ENCODE results near the gene DOCK1.

Gene DOCK1

DNA sequence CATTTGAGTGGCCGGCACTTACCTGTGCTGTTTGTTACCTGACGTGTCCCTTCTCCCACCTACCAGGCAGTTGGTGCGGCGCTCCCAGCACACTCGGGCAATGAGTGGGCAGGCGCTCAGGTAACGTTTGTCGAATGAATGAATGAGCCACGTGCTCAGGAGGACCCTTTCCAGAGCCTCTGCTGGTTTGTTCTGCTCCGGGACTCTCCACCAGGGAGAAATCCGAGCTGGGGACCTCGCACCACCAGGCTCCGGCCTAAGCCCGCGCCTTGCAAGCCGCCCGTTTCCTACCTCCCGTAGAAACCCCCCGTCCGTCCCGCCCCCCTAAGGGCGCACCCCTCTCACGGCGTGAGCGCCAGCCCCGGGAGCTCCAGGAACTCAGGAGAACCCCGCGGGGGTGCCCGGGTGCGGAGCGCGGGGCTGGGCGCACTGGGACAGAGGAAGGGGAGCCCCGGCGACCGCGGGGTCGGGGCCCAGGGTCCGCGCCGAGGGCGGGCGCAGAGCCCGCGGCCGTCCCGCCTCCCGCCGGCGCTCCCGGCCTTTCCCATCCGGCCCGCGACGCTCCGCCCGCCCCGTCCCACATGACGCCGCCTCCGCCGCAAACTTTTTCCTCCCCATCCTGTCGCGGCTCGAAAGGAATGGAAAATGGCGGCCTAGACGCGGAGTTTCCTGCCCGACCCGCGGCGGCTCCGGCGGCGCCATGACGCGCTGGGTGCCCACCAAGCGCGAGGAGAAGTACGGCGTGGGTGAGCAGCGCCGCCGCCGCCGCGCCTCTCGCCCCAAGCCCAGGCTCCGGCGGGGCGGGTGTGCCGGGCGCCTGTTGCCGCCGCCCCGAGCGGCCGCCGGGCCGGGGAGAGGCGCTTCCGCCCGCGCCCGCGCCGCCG is at the start of gene DOCK1:
TSS of gene DOCK1 (plus strand) at position 611 of the 884 bp plus-strand sequence. CDS start at position 701, 90 bp downstream.
- peak within 1 kb of the TSS; percentile 78 for H3K27ac Mint-ChIP-seq
- peaks cover 6% of the 10 kb centered on the region for H3K27me3 Mint-ChIP-seq (ENCODE audit: low read depth, poor library complexity)
- H3K9me3 Mint-ChIP-seq: peaks cover 6% of the 10 kb centered on the region
- peaks cover 38% of the 10 kb centered on the region for H3K36me3 Mint-ChIP-seq (ENCODE audit: low read depth)
- peak within 1 kb of the TSS; percentile 89 for H3K4me3 Mint-ChIP-seq
- TF ChIP-seq, protein P1, sequence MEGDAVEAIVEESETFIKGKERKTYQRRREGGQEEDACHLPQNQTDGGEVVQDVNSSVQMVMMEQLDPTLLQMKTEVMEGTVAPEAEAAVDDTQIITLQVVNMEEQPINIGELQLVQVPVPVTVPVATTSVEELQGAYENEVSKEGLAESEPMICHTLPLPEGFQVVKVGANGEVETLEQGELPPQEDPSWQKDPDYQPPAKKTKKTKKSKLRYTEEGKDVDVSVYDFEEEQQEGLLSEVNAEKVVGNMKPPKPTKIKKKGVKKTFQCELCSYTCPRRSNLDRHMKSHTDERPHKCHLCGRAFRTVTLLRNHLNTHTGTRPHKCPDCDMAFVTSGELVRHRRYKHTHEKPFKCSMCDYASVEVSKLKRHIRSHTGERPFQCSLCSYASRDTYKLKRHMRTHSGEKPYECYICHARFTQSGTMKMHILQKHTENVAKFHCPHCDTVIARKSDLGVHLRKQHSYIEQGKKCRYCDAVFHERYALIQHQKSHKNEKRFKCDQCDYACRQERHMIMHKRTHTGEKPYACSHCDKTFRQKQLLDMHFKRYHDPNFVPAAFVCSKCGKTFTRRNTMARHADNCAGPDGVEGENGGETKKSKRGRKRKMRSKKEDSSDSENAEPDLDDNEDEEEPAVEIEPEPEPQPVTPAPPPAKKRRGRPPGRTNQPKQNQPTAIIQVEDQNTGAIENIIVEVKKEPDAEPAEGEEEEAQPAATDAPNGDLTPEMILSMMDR (IDR thresholded peaks at IDR 0.05): no peak
- H3K4me1 Mint-ChIP-seq: peaks cover 24% of the 10 kb centered on the region
- DNase-seq: peak; percentile 74

DNA sequence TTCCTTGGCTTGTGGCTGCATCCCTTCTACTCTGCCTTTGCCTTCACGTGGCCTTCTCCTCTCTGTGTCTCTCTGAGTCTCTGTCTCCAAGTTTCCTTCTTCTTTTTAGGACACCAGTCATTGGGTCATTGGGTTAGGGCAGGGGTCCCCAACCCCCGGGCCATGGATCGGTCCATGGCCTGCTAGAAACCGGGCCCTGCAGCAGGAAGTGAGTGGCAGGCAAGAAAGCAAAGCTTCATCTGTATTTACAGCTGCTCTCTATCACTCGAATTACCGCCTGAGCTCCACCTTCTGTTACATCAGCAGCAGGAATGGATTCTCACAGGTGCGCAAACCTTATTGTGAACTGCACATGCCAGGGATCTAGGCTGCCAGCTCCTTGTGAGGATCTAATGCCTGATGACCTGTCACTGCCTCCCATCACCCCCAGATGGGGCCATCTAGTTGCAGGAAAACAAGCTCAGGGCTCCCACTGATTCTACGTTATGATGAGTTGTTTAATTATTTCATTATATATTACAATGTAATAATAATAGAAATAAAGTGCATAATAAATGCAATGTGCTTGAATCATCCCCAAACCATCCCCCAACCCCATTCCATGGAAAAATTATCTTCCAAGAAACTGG is 47.9 kb upstream of the DOCK1 start:
- H3K27me3 Mint-ChIP-seq (ENCODE audit: low read depth, poor library complexity): peaks cover 7% of the 10 kb centered on the region
- TF ChIP-seq, protein P1 (IDR thresholded peaks at IDR 0.05): no peak
- no peaks in the 10 kb centered on the region for H3K36me3 Mint-ChIP-seq (ENCODE audit: low read depth)
- no peak overlapping the region for H3K27ac Mint-ChIP-seq
- peaks cover 5% of the 10 kb centered on the region for H3K9me3 Mint-ChIP-seq
- H3K4me1 Mint-ChIP-seq: no peaks in the 10 kb centered on the region
- DNase-seq: no peak
- no peak overlapping the region for H3K4me3 Mint-ChIP-seq

DNA sequence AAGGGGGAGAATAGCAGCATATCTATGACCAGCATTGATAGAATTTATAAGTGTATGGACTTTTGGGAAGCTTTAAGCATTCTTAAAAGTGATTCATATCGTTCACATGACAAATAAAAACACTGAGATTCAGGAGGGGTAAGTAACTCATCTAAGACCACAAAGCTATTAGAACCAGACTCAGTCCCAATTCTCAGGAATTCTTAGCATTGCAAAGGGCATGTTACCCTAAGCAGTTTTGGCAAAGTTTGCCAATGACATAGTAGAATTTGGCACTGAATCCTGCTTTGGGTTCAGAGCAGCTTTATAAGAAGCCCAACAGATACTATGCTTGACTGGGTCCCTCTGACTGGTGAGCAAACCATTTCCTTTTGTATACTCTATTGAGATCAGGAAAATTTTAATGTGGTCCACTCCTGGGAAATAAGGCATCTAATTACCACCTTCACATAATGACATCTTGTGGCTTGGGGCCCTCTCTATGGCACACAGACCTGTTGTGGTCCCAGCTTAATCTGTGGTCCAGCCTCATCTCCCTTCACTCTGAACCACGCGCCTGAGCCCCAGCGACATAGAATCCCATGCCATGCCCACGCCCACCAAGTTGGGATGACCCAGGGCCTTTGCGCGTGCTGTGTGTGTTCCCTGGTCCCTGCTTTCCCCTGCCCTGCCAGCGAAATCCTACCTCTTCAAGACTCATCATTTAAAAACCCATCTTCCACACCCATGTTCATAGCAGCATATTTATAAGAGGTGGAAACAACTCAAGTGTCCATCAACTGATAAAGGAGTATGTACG is 37.5 kb upstream of the DOCK1 start:
- Mint-ChIP-seq H3K27ac (no peak overlapping the region), H3K27me3 (ENCODE audit: low read depth, poor library complexity) (peaks cover 10% of the 10 kb centered on the region), H3K36me3 (ENCODE audit: low read depth) (no peaks in the 10 kb centered on the region), H3K4me3 (no peak overlapping the region), H3K4me1 (peaks cover 7% of the 10 kb centered on the region), H3K9me3 (peaks cover 8% of the 10 kb centered on the region)
- DNase-seq: no peak
- TF ChIP-seq, protein P1 (IDR thresholded peaks at IDR 0.05): no peak

DNA sequence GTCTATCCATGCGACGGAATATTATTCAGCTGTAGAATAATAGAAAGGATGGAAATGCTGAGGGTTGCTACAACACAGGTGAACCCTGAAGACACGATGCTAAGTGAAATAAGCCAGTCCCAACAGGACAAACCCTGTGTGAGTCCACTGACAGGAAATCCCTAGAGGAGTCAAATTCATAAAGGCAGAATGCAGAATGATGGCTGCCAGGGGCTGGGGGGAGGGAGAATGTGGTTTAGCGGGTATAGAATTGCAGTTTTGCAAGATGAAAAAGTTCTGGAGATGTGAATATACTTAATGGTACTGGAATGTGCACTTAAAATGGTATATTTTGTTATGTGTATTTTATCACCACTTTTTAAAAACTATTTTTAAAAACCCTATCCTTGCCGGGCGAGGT is 36.9 kb upstream of the DOCK1 start:
- peaks cover 7% of the 10 kb centered on the region for H3K27me3 Mint-ChIP-seq (ENCODE audit: low read depth, poor library complexity)
- TF ChIP-seq, protein P1 (IDR thresholded peaks at IDR 0.05): no peak
- H3K4me1 Mint-ChIP-seq: peaks cover 13% of the 10 kb centered on the region
- no peak overlapping the region for H3K27ac Mint-ChIP-seq
- no peaks in the 10 kb centered on the region for H3K36me3 Mint-ChIP-seq (ENCODE audit: low read depth)
- H3K4me3 Mint-ChIP-seq: no peak overlapping the region
- no peak for DNase-seq
- peaks cover 7% of the 10 kb centered on the region for H3K9me3 Mint-ChIP-seq

DNA sequence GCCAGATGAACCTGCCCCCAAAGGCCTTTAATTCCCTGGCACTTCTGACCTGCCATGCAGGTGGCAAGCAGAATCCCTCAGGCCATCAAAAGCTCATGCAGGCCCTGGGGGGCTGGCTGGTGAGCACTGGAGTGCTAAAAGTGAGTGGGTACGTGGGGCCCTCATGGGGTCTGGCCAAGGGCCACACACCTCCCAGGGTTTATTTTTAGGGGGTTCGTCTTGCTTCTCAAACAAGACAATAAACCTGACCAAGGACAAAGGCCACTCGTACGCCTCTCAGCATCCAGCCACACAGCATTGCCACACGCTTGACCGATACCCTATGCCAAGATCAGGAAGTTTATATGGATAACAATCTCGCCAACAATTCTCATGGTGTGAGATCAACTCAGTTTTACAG is 33.1 kb upstream of the DOCK1 start:
- peaks cover 26% of the 10 kb centered on the region for H3K4me1 Mint-ChIP-seq
- peaks cover 7% of the 10 kb centered on the region for H3K9me3 Mint-ChIP-seq
- DNase-seq: no peak
- no peaks in the 10 kb centered on the region for H3K36me3 Mint-ChIP-seq (ENCODE audit: low read depth)
- TF ChIP-seq, protein P1 (IDR thresholded peaks at IDR 0.05): no peak
- H3K4me3 Mint-ChIP-seq: no peak overlapping the region
- no peak overlapping the region for H3K27ac Mint-ChIP-seq
- H3K27me3 Mint-ChIP-seq (ENCODE audit: low read depth, poor library complexity): peaks cover 12% of the 10 kb centered on the region

Data from nephron progenitor cell (in vitro differentiated cells).